Ramos (cell line): ENCODE results near the gene LRRN4.

Source experiments
- in situ Hi-C: fragments of 300-500 bp; cut with MboI; formaldehyde crosslinking; loops from one replicate; pipeline ENCODE4 v1.14.3; 2022; ENCODE audit warnings: low sequenced_read_pairs; ENCODE audit not compliant: unreplicated experiment

LRRN4 gene

DNA sequence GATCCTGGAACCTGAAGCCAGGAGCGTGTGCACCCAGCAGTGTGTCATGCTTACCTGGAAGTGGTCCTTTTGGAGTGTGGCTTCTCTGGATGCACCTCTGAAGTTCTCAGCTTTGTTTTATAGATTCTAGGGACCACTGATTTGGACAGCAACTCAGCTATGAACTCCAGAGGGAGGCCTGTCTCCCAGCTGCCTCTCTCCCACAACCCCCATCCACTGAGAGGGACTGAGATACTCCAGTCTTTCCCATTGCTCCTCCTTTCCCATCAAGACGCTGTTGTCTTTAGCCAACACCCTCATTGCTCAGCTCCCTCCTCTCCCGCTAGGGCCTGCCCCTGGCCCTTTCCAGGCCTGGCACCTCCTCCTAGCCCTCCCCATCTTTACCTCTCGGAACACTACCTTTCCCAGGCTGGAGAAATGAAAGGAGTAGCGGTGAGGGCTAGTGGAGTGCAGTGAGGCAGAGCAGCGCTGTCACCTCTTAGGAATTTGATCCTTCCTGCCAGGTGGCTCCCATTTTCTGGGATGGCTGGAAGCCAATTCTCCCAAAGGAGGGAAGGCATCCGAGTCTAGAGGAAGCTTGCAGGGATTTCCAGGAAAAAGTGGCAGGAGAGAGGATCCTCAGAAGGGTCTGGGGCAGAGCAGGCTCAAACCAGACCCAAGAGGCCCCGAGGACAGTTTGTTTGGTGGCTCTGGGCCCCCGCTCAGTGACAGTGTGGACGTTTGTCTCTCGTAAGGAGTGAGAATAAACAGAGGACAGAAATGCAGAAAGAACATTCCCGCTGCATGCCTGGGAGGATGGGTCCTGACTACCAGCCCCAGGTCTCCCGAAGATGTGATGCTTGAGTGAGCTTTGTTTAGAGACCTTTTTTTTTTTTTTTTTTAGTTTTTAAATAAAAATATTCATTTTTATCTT, at the start of gene LRRN4:
TSS of gene LRRN4 (minus strand) at position 285 of the 913 bp plus-strand sequence. CDS start 1,261 bp downstream, outside the sequence.
- in situ Hi-C loops = no loop called here

DNA sequence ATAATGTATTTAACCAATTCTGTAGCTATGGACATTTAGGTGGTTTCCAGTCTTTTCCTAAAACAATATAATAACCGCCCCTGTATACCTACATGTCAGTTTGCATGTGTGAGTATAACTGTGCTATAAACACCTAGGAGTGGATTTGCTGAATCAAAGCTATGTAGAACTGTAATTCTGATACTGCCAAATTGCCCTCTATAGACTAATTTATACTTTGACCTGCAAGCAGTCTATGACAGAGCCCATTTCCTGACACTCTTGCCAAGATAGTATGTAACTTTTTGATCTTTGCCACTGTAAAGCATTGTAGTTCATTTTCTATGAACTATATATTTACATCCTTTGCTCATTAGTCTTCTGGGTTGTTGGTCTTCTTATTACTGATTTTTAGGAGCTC, 49.4 kb upstream of the LRRN4 start:
- in situ Hi-C loops = no loop called here

DNA sequence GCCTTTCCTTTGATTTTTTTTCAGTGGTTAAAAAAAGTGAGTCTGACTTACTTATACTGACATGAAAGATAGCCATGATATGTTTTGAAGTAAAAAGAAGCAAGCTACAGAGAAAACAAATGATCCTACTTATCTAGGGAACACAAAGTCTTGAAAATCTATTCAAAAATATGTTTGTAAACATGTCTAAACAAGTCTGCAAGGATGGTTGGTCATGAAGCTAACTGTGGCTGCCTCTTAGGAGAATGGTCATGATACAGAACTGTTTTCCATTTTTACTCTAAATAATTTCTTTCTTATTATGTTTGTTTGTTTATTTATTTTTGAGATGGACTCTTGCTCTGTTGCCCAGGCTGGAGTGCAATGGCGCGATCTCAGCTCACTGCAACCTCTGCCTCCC, 47.5 kb upstream of the LRRN4 start:
- in situ Hi-C loops = no loop called here

DNA sequence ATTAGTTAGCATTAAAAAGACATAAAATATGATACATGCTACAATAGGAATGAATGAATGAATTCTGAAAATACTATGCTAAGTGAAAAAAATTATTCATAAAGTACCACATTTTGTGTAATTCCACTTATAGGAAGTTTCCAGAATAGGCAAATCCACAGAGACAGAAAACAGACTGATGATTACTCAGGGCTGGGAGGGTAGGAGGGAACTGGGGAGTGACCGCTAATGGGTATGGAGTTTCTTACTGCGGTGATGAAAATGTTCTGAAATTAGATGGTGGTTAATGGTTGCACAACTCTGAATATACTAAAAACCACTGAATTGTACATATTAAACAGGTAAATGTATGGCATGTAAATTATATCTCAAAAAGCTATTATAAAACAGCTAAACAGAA, 46.4 kb upstream of the LRRN4 start:
- in situ Hi-C loops = no loop called here

DNA sequence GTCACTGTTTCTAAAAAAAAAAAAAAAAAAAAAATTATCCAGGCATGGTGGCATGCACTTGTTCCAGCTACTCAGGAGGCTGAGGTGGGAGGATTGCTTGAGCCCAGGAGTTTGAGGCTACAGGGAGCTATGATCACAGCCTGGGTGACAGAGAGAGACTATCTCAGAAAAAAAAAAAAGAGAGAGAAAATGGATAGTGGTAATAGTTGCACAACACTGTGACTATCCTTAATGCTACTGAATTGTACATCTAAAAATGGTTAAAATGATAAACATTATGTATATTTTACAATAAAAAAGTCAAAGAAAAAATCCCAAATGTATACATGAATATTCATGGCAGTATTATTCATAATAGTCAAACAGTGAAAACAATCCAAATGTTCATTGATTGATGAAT, 46.0 kb upstream of the LRRN4 start:
- in situ Hi-C loops = no loop called here

DNA sequence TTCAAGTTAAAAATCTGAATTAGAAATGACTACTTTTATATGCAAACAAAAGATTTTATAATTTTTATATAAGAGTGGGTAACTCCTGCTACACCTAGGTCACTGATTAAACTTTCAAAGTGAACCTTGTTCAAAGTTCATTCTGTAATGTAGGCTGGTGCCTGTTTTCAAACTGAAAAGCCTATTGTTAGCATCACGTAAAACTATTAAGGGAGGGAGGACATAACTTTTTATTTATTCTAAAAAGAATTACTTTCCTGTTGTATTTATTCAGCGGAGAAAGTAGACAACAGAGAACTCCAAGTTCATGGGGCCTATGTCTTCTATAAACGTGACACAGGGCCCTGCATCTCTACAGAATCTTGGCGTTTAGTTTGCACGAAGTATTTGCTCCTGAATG, 41.5 kb upstream of the LRRN4 start:
- in situ Hi-C loops = no loop called here

DNA sequence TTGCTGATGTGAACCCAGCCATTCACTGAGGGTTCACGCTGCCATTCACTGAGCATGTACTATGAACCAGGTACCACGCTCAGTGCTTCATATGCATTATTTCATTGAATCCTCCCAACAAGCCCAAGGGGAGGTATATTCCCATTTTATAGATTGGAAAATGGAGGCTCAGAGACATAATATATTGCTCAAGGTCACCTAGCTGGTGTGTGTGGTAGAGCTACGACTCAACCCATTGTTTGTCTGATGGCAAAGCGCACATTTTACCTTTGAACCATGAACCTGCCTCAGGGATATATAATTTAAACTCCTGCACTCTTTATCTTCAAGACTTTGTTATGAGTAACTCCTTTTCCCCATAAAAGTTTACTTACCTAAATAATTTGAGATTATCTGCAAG, 40.7 kb upstream of the LRRN4 start:
- in situ Hi-C loops = no loop called here

DNA sequence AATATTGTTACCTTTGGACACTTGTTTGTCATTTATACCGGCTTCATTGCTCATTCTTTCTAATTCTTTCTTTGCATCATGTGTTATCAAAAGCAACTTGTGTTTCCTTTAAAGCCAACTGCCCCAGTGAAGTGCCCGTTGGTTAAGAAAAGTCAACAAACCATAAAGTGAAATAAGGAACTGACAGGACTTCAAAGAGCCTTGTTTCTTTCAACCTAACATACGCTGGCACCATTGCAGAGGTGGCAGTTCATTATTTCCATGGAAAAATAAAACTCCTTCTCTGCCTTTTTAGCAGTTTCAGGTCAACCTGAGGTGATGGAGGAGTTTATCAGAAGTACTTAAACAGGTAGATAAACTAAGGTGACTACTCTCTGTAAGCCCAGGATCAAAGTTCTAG, 40.2 kb upstream of the LRRN4 start:
- in situ Hi-C loops = no loop called here

DNA sequence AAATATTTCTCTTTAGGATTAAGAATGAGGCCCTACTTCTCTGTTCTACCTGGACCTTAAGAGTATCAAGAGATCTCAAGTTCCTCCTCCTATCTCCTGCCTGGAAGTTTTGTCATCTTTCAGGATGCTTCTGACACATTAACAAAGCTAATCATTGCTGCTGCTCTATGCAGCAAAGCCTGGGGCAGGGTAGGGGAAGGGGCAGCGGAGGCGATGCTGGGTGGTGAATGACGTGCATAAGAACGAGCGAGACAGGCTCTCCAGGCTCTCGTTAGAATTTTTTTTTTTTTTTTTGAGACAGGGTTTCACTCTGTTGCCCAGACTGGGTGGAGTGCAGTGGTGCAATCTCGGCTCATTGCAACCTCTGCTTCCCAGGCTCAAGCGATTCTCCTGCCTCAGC, 37.8 kb upstream of the LRRN4 start:
- in situ Hi-C loops = no loop called here

DNA sequence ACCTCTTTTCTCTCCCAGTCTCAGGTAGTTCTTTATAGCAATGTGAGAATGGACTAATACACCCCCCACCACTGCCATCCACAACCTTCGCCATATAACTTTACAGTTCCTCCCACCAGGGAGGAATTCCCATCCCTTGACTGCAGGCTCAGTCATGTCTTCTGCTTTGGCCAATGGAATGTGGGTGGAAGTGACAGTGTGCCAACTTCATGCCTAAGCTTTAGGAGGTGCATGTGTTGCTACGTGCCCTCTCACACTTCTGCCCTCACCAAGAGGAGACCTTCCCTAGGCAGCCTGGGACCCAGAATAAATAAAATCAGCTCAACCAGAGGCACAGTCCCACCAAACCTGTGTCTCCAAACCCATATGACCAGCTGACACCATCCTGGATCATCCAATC, 33.0 kb upstream of the LRRN4 start:
- in situ Hi-C loops = no loop called here

DNA sequence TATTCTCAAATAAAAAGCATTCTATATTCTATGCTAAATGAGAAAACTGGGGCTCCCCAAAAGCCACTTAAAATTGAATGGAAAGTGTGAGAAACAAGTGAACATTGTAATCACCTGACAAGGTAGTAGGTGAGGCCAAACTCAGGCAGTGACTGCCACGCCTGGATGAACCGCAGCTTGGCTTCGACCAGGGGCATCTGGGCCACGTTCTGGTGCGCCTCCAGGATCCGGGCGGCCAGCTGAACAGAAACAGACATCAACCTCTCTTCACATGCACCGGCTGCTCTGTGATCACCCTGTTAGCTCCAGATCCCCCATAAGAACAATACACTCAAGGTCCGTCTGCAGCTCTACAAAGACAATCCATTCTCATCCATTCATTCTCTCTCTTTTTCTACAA, 30.1 kb upstream of the LRRN4 start:
- in situ Hi-C loops = loop anchor here (5.0 kb wide), 1 partner anchor 557 kb away; no protein-coding TSS in a partner anchor

DNA sequence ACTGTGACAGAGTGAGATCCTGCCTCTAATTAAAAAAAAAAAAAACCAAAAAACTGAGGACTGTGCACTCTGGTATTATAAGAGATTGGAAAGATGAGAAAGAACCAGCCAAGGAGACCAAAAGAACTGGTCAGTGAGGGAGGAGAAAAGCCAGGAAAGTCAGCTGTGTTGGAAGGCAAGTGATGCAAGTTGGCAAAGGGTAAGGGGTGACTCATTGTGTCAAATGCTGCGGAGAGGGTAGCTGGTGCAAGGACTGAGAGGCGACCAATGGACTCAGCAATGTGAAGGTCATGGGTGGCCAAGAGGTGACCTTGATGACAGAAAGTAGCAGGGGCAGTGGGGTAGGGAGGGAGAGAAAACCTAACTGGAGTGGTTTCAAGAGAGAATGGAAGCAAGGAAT, 27.4 kb upstream of the LRRN4 start:
- in situ Hi-C loops = loop anchor here (5.0 kb wide), 1 partner anchor 554 kb away; no protein-coding TSS in a partner anchor

DNA sequence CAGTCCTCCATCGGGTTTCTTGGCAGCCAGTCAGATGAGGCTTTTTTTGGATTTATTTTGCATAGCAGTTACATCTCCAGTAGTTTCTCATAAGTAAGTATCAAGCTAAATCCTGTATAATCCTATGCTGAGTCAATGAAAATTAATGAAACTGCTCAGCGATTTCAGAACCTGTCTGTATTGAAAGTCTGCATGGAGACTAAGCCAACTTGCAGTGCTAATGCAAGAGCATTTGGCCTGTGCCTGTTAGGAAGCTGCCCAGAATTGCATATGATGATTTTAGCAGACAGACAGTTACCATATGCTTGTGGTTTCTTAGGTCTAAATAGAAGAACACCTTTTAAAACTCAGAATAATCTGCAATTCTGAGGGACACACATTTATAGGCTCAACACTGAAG, 25.2 kb upstream of the LRRN4 start:
- in situ Hi-C loops = no loop called here

DNA sequence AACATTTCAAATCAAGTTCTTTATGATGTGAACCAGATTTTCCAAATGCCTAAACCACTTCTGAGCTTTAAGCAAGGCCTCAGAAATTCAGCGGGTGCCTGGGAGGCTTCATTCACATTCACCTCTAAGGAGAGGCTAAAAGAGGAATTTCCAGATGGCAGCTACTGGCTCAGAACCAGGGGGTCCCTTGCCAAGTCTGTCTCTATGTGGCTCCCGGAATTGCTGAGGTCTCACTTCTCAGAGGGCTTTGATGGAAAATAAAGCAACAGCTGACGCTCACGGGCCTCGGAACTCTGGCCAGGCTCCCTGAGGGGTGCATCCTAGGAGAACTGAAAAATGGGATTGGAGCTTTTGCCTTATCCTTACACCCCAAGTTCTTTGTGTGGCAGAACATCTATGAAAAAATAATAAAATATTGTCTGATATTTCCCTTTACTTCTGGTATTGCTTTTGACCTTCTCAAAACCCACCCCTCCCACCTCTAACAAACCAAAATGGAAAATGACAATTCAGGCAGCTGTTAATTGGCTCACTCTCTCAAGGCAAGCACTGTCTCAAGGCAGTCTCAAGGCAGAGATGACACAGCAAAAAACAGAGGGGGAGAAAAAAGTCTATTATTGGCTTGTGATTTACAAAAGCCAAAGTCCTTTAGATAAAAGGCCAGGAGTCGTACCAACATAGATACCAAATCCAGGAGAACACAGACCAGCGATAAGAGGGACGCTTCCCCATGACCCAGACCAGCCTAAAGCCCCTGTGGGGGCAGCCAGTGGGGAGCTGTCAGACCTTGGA, 21.8 kb upstream of the LRRN4 start:
- in situ Hi-C loops = no loop called here

DNA sequence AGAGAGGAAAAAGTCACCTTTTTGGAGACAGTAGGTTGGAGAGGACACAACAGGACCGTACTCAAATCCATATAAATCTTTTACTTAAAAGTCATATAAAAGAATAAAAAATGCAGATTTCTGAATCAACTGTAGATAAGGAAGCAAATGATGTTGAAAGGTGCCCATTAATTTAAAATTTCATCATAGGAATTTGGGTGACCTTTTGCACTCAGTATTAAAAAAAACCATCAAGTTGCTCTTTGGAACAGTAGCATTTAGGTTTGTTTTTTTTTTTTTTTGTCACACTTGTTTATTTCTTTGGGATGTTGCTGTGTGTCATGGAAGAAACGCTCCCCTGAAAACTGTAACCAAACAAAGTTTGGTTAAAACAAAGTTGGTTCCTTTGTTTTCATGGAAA, 20.9 kb upstream of the LRRN4 start:
- in situ Hi-C loops = no loop called here

DNA sequence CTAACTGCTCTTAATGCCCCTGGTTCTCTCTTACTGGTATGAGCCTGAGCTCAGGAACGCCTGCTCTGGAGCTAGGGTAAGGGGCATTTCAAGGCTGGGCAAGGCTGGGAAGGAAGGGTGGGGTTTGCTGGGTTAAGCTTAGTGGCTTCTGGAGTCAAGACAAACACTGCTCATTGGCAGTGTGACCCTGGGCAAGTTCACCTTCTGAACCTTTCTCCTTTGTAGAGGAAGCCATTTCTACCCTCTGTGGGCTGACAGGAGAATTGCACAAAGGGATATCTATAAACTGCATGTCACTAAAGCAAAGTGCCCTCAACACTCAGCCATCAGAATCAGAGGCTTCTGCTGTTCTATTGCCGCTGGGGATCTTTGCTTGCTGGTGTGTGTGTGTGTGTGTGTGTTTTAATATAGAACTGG, 20.3 kb upstream of the LRRN4 start:
- in situ Hi-C loops = no loop called here

DNA sequence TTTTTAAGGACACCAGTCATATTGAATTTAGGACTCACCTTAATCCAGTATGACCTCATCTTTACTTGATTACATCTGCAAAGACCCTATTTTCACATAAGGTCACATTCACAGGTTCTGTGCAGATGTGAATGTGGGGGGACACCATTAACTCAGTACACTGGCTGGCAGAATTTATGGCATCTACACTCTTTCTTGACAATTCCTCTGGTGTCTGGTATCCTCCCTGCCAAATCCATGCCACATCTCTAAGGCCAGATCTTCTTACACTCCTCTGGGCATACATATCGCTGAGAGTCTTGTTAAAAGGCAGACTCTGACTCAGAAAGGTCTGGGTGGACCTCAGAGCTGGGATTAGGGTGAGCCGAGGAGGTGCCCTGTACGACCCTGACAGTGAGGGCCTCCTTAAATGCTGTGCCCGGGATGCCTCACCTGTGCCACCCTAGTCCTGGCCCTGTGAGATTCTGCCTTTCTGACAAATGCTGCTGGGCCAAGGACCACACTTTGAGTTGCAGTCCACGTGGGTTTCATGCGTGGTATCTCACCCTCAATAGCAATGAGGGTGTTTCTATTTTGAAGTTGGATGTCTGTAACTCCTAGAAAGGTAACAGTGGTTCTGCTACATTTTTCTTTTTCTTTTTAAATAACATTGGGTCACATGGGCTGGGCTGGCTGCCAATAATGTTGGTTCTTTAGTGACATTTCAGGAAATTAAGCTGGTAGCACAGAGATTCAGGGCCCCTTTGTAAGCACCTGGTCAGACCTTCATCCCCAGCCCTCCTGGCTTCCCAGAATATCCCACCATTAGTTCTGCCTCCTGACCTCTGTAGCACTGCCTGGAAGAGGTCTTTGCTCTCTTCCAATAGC, 17.2 kb upstream of the LRRN4 start:
- in situ Hi-C loops = no loop called here

DNA sequence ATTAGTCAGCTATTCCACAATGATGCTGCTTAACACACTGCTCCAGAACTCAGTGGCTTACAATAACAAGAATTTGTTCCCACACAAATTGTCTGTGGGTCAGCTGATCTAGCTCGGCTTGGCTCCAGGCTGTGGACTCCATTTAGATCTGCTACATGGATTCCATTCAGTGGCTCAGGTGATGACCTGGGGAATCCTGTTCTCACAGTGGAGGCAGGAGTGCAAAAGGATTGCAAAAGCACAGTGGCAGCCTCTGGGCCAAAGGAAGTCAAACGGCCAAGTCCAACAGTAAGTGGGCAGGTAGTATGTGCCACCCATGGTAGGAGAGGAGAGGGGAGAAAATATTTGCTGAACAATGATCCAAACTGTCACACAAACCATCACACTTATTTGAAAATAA, 15.8 kb upstream of the LRRN4 start:
- in situ Hi-C loops = no loop called here

DNA sequence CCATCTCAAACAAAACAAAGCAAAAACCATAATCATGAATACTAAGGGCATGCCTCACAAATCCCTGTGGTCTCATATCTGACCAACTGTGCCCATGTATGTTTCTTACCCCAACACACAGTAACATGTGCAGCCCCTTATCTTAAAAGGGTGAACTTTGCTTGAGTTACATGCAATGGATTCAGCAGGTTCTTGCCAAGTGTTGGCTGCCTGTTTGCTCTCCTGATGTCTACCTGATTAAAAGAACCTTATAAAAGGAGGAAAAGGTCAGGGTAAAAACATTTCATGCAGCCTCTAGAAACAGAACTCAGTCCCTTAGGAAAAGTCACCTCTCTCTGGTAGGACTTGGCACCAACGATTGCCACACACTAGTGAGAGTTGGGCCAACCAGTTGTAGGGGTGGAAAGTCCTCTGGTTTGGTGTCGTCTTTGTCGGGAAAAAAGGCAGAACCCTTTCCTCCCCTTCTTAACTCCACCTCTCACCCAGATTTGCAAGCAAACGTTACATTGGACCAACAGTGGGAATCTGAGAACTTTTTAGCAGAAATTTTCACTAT, 14.0 kb upstream of the LRRN4 start:
- in situ Hi-C loops = no loop called here

DNA sequence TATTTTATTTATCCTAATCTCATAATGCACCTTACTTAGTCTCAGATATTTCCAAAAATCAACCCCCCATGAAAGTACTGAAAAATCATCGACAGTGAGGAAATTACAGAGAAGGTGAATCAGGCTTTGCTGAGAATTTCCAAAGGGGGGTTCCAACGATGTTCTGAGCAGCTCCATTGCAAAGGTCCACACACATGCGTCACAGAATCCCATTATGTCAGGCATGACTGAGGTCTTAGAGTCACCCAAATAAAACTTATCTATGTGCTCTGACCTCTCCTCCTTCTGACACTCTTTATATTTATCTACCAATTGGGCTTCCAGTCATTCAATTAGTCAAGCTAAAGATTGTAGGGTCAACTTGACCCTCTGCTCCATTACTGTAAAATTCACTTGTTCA, 12.7 kb upstream of the LRRN4 start:
- in situ Hi-C loops = no loop called here
